Thoracic aorta (tissue), 2 donors: Measurements from ENCODE around the gene CCDC33. TPM values are rescaled to one million over a fixed set of nuclear protein-coding genes. Genes with fewer than 3 reads are reported as not detected.

ENCODE experiments used
- ATAC-seq: fragments of 150-250 bp; one replicate; pipeline ENCODE4 v1.8.0; 2017; ENCODE audit warnings: low read depth; ENCODE audit not compliant: insufficient number of reproducible peaks, low FRiP score
- DNase-seq: peaks from one replicate; pipeline ENCODE4 v3.0.0-alpha.2; 2020; ENCODE audit warnings: low spot score
- H3K27ac ChIP-seq, 2 donors: fragments of 200-600 bp; sonication (generic); 1 replicate in 1 of 2; 2 replicates in 1 of 2; pipeline ENCODE4 v1.5.1; 2016; ENCODE audit warnings: mild to moderate bottlenecking in 2 of 2, moderate library complexity in 2 of 2
- H3K27me3 ChIP-seq: fragments of 200-600 bp; sonication (generic); replicated peaks from 2 replicates; pipeline ENCODE4 v1.6.0; 2016; ENCODE audit warnings: mild to moderate bottlenecking; ENCODE audit not compliant: insufficient read depth
- H3K36me3 ChIP-seq: fragments of 200-600 bp; sonication (generic); one replicate; pipeline ENCODE4 v1.5.1; 2016
- H3K4me1 ChIP-seq, 2 donors: fragments of 200-600 bp; sonication (generic); 1 replicate in 1 of 2; 2 replicates in 1 of 2; pipeline versions ENCODE4 v1.5.1 to v1.6.0; 2016; ENCODE audit warnings: low read depth in 2 of 2, mild to moderate bottlenecking in 1 of 2; ENCODE audit not compliant: control insufficient read depth in 1 of 2
- H3K4me3 ChIP-seq: fragments of 200-600 bp; sonication (generic); 2 replicates; pipeline ENCODE4 v1.5.1; 2016; ENCODE audit warnings: mild to moderate bottlenecking
- H3K9me3 ChIP-seq: fragments of 200-600 bp; sonication (generic); 2 replicates; pipeline ENCODE4 v1.5.1; 2016
- CTCF ChIP-seq: fragments of 200-600 bp; sonication (generic); IDR thresholded peaks from one replicate; pipeline ENCODE4 v1.5.1; 2019; ENCODE audit warnings: antibody characterized with exemption
- total RNA-seq, 2 donors: library from RNA; depleted of rRNA; stranded (reverse); fragments of >200 nt; gene quantifications; one replicate each; pipeline versions ENCODE4 v1.1.0 to v1.2.3, GENCODE V29; 2016

CCDC33 gene
- total RNA-seq, 2 donors from 2014 or later: not detected

GRCh38 chr15:74217907-74218885 is 17.9 kb upstream of the CCDC33 start:
- no peaks in the 10 kb centered on the region for H3K36me3 ChIP-seq
- no peak for ATAC-seq
- no peak overlapping the region for H3K4me3 ChIP-seq
- TF ChIP-seq CTCF: no peak
- DNase-seq: no peak
- no peaks in the 10 kb centered on the region for H3K9me3 ChIP-seq
- no peaks in the 10 kb centered on the region for H3K4me1 ChIP-seq
- no peak overlapping the region for H3K27ac ChIP-seq
- no peaks in the 10 kb centered on the region for H3K27me3 ChIP-seq

- no peak for ATAC-seq
- no peak overlapping the region for H3K4me3 ChIP-seq
- TF ChIP-seq CTCF: no peak
- H3K9me3 ChIP-seq: no peaks in the 10 kb centered on the region
- no peaks in the 10 kb centered on the region for H3K27me3 ChIP-seq
- no peaks in the 10 kb centered on the region for H3K4me1 ChIP-seq
- H3K36me3 ChIP-seq: no peaks in the 10 kb centered on the region
- no peak overlapping the region for H3K27ac ChIP-seq
- DNase-seq: no peak
Observed at GRCh38 chr15:74220475-74221248, 15.5 kb upstream of the CCDC33 start.

- H3K27me3 ChIP-seq: no peaks in the 10 kb centered on the region
- no peaks in the 10 kb centered on the region for H3K4me1 ChIP-seq
- no peaks in the 10 kb centered on the region for H3K9me3 ChIP-seq
- no peaks in the 10 kb centered on the region for H3K36me3 ChIP-seq
- TF ChIP-seq CTCF: no peak
- no peak overlapping the region for H3K4me3 ChIP-seq
- no peak for DNase-seq
- ATAC-seq: no peak
- no peak overlapping the region for H3K27ac ChIP-seq
Observed at GRCh38 chr15:74221399-74222239, 14.5 kb upstream of the CCDC33 start.

GRCh38 chr15:74222240-74223119 is 13.6 kb upstream of the CCDC33 start:
- TF ChIP-seq CTCF: no peak
- Histone ChIP-seq H3K27ac (no peak overlapping the region), H3K4me3 (no peak overlapping the region), H3K4me1 (no peaks in the 10 kb centered on the region), H3K9me3 (no peaks in the 10 kb centered on the region), H3K27me3 (no peaks in the 10 kb centered on the region), H3K36me3 (no peaks in the 10 kb centered on the region)
- DNase-seq: no peak
- no peak for ATAC-seq
